DOHH2 (cell line): ENCODE measurements around the gene HIGD2A.

ENCODE experiments used
- CTCF ChIP-seq: fragments of 200-600 bp; sonication (generic); IDR thresholded peaks from one replicate; pipeline ENCODE4 v1.5.1; 2014; ENCODE audit warnings: antibody characterized with exemption, mild to moderate bottlenecking, low read depth, low read length; ENCODE audit not compliant: poor library complexity, severe bottlenecking
- EZH2phosphoT487 ChIP-seq: fragments of 200-600 bp; sonication (generic); IDR thresholded peaks from 2 replicates; pipeline ENCODE4 v1.6.1; 2017; ENCODE audit warnings: borderline replicate concordance, mild to moderate bottlenecking, antibody characterized with exemption, low read length, moderate library complexity, mixed read lengths

DNA sequence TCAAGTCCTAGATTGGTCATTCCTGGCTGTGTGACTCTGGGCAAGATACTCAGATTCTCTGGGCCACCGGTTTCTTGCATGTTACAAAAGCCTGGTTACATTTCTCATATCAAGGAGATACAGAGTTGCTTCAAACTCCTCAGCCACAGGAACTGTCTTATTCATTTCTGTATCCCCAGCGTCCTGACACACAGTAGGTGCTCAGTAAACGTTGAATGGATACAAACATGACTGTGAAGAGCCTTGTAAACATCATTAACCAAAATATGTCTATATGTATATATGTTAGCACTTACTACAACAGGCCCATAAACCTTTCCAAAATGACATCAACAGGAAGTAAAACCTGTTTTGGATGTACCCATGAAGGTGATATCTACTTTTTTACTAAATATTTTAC, 26.2 kb downstream of the HIGD2A start:
- no peak for TF ChIP-seq CTCF
- TF ChIP-seq EZH2phosphoT487, result no peak
